ENCODE measurements around the gene KRTAP4-8. TPM values are rescaled to one million over a fixed set of nuclear protein-coding genes. Genes with fewer than 3 reads are reported as not detected.
"Not testable (repeated sequence)": the region's sequence is repeated elsewhere in the genome, so short reads cannot be mapped to it uniquely, and the experiment has no call there.

Gene KRTAP4-8
- total RNA-seq, 1 donor from 2014 or later: not detected

- DNase-seq (ENCODE audit: low read depth, low spot score): no peak
- TF ChIP-seq CTCF (conservative IDR thresholded peaks at IDR 0.05): no peak
- Mint-ChIP-seq H3K9me3 (peaks cover 5% of the 10 kb centered on the region), H3K27me3 (ENCODE audit: low read depth) (peaks cover 27% of the 10 kb centered on the region), H3K4me3 (no peak overlapping the region), H3K36me3 (ENCODE audit: low read depth) (no peaks in the 10 kb centered on the region), H3K27ac (ENCODE audit: unreplicated experiment) (no peak overlapping the region), H3K4me1 (no peaks in the 10 kb centered on the region)
Measured at GRCh38 chr17:41098481-41098880, 539 bp upstream of the KRTAP4-8 start.

GRCh38 chr17:41096055-41096454 lies 1.9 kb downstream of the KRTAP4-8 start:
- Mint-ChIP-seq H3K36me3 (ENCODE audit: low read depth) (no peaks in the 10 kb centered on the region), H3K4me1 (no peaks in the 10 kb centered on the region), H3K4me3 (no peak overlapping the region), H3K9me3 (peaks cover 5% of the 10 kb centered on the region), H3K27me3 (ENCODE audit: low read depth) (peaks cover 26% of the 10 kb centered on the region), H3K27ac (ENCODE audit: unreplicated experiment) (no peak overlapping the region)
- no peak for DNase-seq (ENCODE audit: low read depth, low spot score)
- TF ChIP-seq CTCF (conservative IDR thresholded peaks at IDR 0.05): no peak

- H3K4me3 Mint-ChIP-seq; H3K9me3 Mint-ChIP-seq; H3K27ac Mint-ChIP-seq (ENCODE audit: unreplicated experiment); H3K4me1 Mint-ChIP-seq; H3K36me3 Mint-ChIP-seq (ENCODE audit: low read depth); H3K27me3 Mint-ChIP-seq (ENCODE audit: low read depth); DNase-seq (ENCODE audit: low read depth, low spot score): not testable (repeated sequence)
Measured at GRCh38 chr17:41088760-41089352, 9.1 kb downstream of the KRTAP4-8 start.

DNA sequence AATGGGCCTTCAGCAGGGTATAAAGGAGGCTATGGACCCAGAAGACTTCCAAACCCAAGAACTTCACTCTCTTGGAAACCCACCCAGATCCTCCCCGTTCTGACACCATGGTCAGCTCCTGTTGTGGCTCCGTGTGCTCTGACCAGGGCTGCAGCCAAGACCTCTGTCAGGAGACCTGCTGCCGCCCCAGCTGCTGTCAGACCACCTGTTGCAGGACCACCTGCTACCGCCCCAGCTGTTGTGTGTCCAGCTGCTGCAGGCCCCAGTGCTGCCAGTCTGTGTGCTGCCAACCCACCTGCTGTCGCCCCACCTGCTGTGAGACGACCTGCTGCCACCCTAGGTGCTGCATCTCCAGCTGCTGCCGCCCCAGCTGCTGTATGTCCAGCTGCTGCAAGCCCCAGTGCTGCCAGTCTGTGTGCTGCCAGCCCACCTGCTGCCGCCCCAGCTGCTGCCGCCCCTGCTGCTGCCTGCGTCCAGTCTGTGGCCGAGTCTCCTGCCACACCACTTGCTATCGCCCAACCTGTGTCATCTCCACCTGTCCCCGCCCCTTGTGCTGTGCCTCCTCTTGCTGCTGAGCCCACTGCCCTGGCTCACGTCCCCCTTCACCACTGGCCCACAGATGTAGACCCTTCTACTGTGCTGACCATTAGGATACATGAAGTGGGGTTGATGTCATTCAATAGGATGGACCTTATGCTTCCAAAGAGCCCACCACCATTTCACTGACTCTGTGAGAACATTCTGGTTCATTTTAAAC lies 13.7 kb downstream of the KRTAP4-8 start, which contains the start of gene KRTAP4-7:
KRTAP4-7 (plus strand) TSS at position 51 of the 757 bp plus-strand sequence; CDS start at position 108, 57 bp downstream.
- H3K27me3 Mint-ChIP-seq (ENCODE audit: low read depth); DNase-seq (ENCODE audit: low read depth, low spot score); H3K4me3 Mint-ChIP-seq; H3K4me1 Mint-ChIP-seq; H3K27ac Mint-ChIP-seq (ENCODE audit: unreplicated experiment); H3K9me3 Mint-ChIP-seq; H3K36me3 Mint-ChIP-seq (ENCODE audit: low read depth): not testable (repeated sequence)

DNA sequence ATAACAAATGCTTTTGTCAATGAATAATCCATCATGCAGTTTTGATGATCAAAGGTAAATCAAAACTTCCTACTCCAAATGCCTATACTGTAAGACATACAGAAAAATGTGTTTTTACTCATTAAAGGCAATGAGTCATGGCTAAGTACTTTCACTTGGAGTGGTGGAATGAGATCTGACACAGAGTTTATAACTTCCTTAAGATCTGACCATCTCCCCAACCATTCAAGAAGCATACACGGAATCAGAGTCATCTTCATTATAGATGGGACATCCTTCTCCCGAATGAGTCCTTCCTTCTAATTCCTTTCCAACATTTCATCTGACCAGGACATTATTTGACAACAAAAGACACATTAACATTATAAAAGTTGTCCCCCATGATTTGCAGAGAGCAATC lies 14.5 kb downstream of the KRTAP4-8 start:
- not testable (repeated sequence) for H3K36me3 Mint-ChIP-seq (ENCODE audit: low read depth); H3K4me3 Mint-ChIP-seq; H3K9me3 Mint-ChIP-seq; H3K4me1 Mint-ChIP-seq; DNase-seq (ENCODE audit: low read depth, low spot score); H3K27ac Mint-ChIP-seq (ENCODE audit: unreplicated experiment); H3K27me3 Mint-ChIP-seq (ENCODE audit: low read depth)

DNA sequence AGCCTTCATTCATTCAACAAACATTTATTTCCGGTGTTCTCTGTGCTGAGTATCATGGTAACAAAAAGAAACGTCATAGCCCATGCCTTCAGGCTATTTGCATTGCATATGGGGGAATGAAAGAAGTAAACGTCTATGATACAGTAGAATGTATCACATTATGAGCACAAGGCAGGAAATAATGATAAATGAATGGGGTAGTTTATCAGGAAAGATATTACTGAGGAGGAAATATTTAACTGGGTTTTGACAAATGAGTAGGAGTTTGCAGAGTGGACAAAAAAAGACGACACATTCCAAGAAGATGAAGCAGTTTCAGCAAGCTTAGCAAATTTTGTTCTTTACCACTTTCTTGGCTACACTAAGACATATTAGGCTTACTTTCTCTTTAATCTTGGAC lies 15.3 kb downstream of the KRTAP4-8 start:
- TF ChIP-seq CTCF (conservative IDR thresholded peaks at IDR 0.05): no peak
- no peak overlapping the region for H3K4me3 Mint-ChIP-seq
- H3K27ac Mint-ChIP-seq (ENCODE audit: unreplicated experiment): no peak overlapping the region
- H3K4me1 Mint-ChIP-seq: no peaks in the 10 kb centered on the region
- H3K36me3 Mint-ChIP-seq (ENCODE audit: low read depth): no peaks in the 10 kb centered on the region
- DNase-seq (ENCODE audit: low read depth, low spot score): no peak
- no peaks in the 10 kb centered on the region for H3K9me3 Mint-ChIP-seq
- peaks cover 9% of the 10 kb centered on the region for H3K27me3 Mint-ChIP-seq (ENCODE audit: low read depth)

DNA sequence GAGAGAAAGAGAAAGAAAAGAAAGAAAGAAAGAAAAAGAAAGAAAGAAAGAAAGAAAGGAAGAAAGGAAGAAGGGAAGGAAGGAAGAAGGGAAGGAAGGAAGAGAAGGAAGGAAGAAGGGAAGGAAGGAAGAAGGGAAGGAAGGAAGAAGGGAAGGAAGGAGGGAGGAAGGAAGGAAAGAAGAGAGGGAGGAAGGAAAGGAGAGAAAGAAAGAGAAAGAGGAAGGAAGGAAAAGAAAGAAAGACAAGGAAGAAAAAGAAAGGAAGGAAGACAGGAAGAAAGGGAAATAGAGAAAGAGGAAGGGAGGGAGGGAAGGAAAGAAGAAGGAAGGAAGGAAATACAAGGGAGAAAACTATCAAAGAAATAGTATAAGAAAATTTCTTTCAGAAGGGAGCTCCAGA lies 21.2 kb downstream of the KRTAP4-8 start:
- Mint-ChIP-seq H3K4me3 (no peak overlapping the region), H3K9me3 (no peaks in the 10 kb centered on the region), H3K36me3 (ENCODE audit: low read depth) (no peaks in the 10 kb centered on the region), H3K27me3 (ENCODE audit: low read depth) (peaks cover 23% of the 10 kb centered on the region), H3K4me1 (no peaks in the 10 kb centered on the region), H3K27ac (ENCODE audit: unreplicated experiment) (no peak overlapping the region)
- no peak for DNase-seq (ENCODE audit: low read depth, low spot score)
- no peak for TF ChIP-seq CTCF (conservative IDR thresholded peaks at IDR 0.05)

Data from neural crest cell (in vitro differentiated cells).